Endothelial cell of umbilical vein (primary cell): ENCODE measurements around the gene LIAS. TPM values are rescaled to one million over a fixed set of nuclear protein-coding genes. Genes with fewer than 3 reads are reported as not detected.

Experiments
- BruUV-seq: library from RNA; stranded (reverse); fragments of 400-500 nt; replicated peaks from 2 replicates; lab custom pipeline; 2021; lab: Mats Ljungman, UMichigan
- CTCF ChIA-PET: fragments of 300-600, 350-600 bp; sonication (Branson Sonifier 250); formaldehyde crosslinking; loops from one replicate; lab custom pipeline; 2021; ENCODE audit warnings: antibody characterized with exemption, inconsistent platforms; lab: Charles Lee
- POLR2A ChIA-PET: fragments of 300-600, 350-600 bp; sonication (Branson Sonifier 250); formaldehyde crosslinking; loops from one replicate; lab custom pipeline; 2021; ENCODE audit warnings: antibody characterized with exemption, inconsistent platforms; lab: Charles Lee
- DNase-seq: peaks from one replicate; pipeline ENCODE4 v3.0.0-alpha.2; 2011; ENCODE audit warnings: low read depth, low spot score
- FAIRE-seq: peaks from 2 replicates; lab custom pipeline; 2011; peaks lifted over from hg19 to GRCh38; lab: Jason Lieb, UNC
- H2AFZ ChIP-seq: 2 replicates; pipeline ENCODE4 v1.6.0; 2012; ENCODE audit warnings: low read depth, low read length, control low read depth, inconsistent platforms
- H3K27ac ChIP-seq: 2 replicates; pipeline ENCODE4 v1.5.1; 2011; ENCODE audit warnings: low read depth, mild to moderate bottlenecking, control low read depth, low read length, moderate library complexity; ENCODE audit not compliant: insufficient read depth
- H3K27me3 ChIP-seq, 2 experiments: 2 replicates each; pipeline versions ENCODE4 v1.6.0 to v1.6.1; 2011; ENCODE audit warnings: low read length in 2 of 2, mixed read lengths in 1 of 2; ENCODE audit not compliant: control insufficient read depth in 2 of 2, insufficient read depth in 2 of 2
- H3K36me3 ChIP-seq, 2 experiments: 2 replicates in 1 of 2; 3 replicates in 1 of 2; pipeline ENCODE4 v1.5.1; 2011; ENCODE audit warnings: low read length in 2 of 2, mild to moderate bottlenecking in 1 of 2, moderate library complexity in 1 of 2; ENCODE audit not compliant: control insufficient read depth in 2 of 2, insufficient read depth in 2 of 2; ENCODE audit errors: extremely low read depth in 1 of 2
- H3K4me1 ChIP-seq: 3 replicates; pipeline ENCODE4 v1.5.1; 2011; ENCODE audit warnings: mild to moderate bottlenecking, low read length; ENCODE audit not compliant: control insufficient read depth, insufficient read depth; ENCODE audit errors: extremely low read depth
- H3K4me2 ChIP-seq: 2 replicates; pipeline ENCODE4 v1.6.1; 2011; ENCODE audit warnings: low read length, control low read depth, mixed read lengths; ENCODE audit not compliant: insufficient read depth
- H3K4me3 ChIP-seq, 3 experiments: fragments of 200-600 bp in 1 of 3; sonication (generic), shearing (Covaris generic) in 1 of 3; replicated peaks in 1 of 3; 2 replicates each; pipeline ENCODE4 v1.5.1; 2011 to 2016; ENCODE audit warnings: control low read depth in 3 of 3, low read length in 3 of 3, mild to moderate bottlenecking in 2 of 3, inconsistent platforms in 1 of 3, low read depth in 1 of 3, moderate library complexity in 1 of 3; ENCODE audit not compliant: insufficient read depth in 1 of 3
- H3K79me2 ChIP-seq: 2 replicates; pipeline ENCODE4 v1.6.0; 2012; ENCODE audit warnings: low read length, inconsistent platforms; ENCODE audit not compliant: control insufficient read depth, insufficient read depth
- H3K9ac ChIP-seq: replicated peaks from 2 replicates; pipeline ENCODE3; 2011; ENCODE audit warnings: low read length, control low read depth; ENCODE audit not compliant: insufficient read depth; ENCODE audit errors: extremely low read depth
- H3K9me1 ChIP-seq: replicated peaks from 3 replicates; pipeline ENCODE4 v1.6.0; 2011; ENCODE audit warnings: mild to moderate bottlenecking, low read length; ENCODE audit not compliant: control insufficient read depth, insufficient read depth; ENCODE audit errors: extremely low read depth
- H3K9me3 ChIP-seq: replicated peaks from 2 replicates; pipeline ENCODE4 v1.5.1; 2012; ENCODE audit warnings: low read length, inconsistent platforms; ENCODE audit not compliant: control insufficient read depth, insufficient read depth
- H4K20me1 ChIP-seq: replicated peaks from 2 replicates; pipeline ENCODE3; 2011; ENCODE audit warnings: mild to moderate bottlenecking, low read length; ENCODE audit not compliant: control insufficient read depth, insufficient read depth; ENCODE audit errors: extremely low read depth
- CTCF ChIP-seq, 2 donors: IDR thresholded peaks; 1 replicate in 1 of 2; 2 replicates in 1 of 2; pipeline ENCODE4 v1.5.1; 2011; ENCODE audit warnings: low read length in 2 of 2, mild to moderate bottlenecking in 2 of 2, moderate library complexity in 2 of 2, control low read depth in 1 of 2, inconsistent platforms in 1 of 2, low read depth in 1 of 2; ENCODE audit not compliant: insufficient read depth in 1 of 2; ENCODE audit errors: extremely low read depth in 1 of 2
- EZH2 ChIP-seq: IDR thresholded peaks from 2 replicates; pipeline ENCODE4 v1.6.1; 2012; ENCODE audit warnings: borderline replicate concordance, low read depth, mild to moderate bottlenecking, moderate library complexity, low read length, inconsistent platforms; ENCODE audit not compliant: severe bottlenecking
- FOS ChIP-seq: IDR thresholded peaks from 2 replicates; pipeline ENCODE4 v1.6.1; 2011; ENCODE audit warnings: mild to moderate bottlenecking, low read length, moderate library complexity, borderline replicate concordance; ENCODE audit not compliant: insufficient read depth
- GATA2 ChIP-seq: IDR thresholded peaks from 2 replicates; pipeline ENCODE4 v1.7.0; 2011; ENCODE audit warnings: low read depth, mild to moderate bottlenecking, moderate library complexity, mixed read lengths, low read length; ENCODE audit not compliant: insufficient read length, insufficient read depth
- JUN ChIP-seq: IDR thresholded peaks from 2 replicates; pipeline ENCODE4 v1.6.1; 2011; ENCODE audit warnings: borderline replicate concordance, low read depth; ENCODE audit not compliant: insufficient read length, insufficient read depth
- MAX ChIP-seq: IDR thresholded peaks from 2 replicates; pipeline ENCODE4 v1.6.1; 2011; ENCODE audit not compliant: insufficient read depth, insufficient read length
- MYC ChIP-seq: IDR thresholded peaks from one replicate; pipeline ENCODE4 v1.6.1; 2011; ENCODE audit warnings: mild to moderate bottlenecking, low read depth, low read length
- POLR2A ChIP-seq: IDR thresholded peaks from 2 replicates; pipeline ENCODE4 v1.6.1; 2012; ENCODE audit warnings: low read depth, mild to moderate bottlenecking, control low read depth, low read length
- POLR2AphosphoS5 ChIP-seq: IDR thresholded peaks from 2 replicates; pipeline ENCODE4 v1.6.1; 2012; ENCODE audit warnings: low read depth, mild to moderate bottlenecking, control low read depth, low read length, moderate library complexity; ENCODE audit not compliant: insufficient read depth
- dilution Hi-C: fragments of 300-500 bp; cut with MboI; formaldehyde crosslinking; loops from one replicate; pipeline ENCODE4 v1.15.0; 2019; ENCODE audit warnings: low sequenced_read_pairs; ENCODE audit not compliant: extremely low pct_ligation_motif_present
- intact Hi-C: fragments of 100-400 bp; cut with micrococcal nuclease; formaldehyde crosslinking; loops from one replicate; pipeline ENCODE4 v1.10.0; 2022
- polyA plus RNA-seq, 4 experiments: library from polyadenylated mRNA; depleted of rRNA in 3 of 4; stranded (reverse) in 3 of 4; unstranded in 1 of 4; fragments of >200 nt; gene quantifications; 2 replicates each; pipeline versions ENCODE4 v1.2.1 to v1.2.3, GENCODE V29; 2011 to 2012; ENCODE audit warnings: missing spikeins in 1 of 4
- total RNA-seq: library from RNA; stranded (reverse); gene quantifications from 2 replicates; pipeline ENCODE4 v1.2.3, GENCODE V29; 2021

LIAS gene
- total and polyA plus RNA-seq, 2 donors (not counting 3 experiments of a cell fraction or from before 2014, with no cell fraction given), result 5.5 to 11.3 TPM

- ChIA-PET CTCF (interaction anchor here (0.8 to 1.6 kb wide), 2 partner anchors 186 to 196 kb away, joined by 3 to 5 read pairs; no protein-coding TSS in a partner anchor), POLR2A (no interaction called here)
- DNase-seq (no peak), FAIRE-seq (no peak)
- intact Hi-C loops (no loop called here), dilution Hi-C loops (no loop called here)
- Histone ChIP-seq H3K27ac (no peak overlapping the region), H3K79me2 (no peaks in the 10 kb centered on the region), H3K9ac (no peak overlapping the region), H3K9me3 (no peaks in the 10 kb centered on the region), H4K20me1 (no peaks in the 10 kb centered on the region), H3K36me3 (no peaks in the 10 kb centered on the region), H3K4me2 (no peak overlapping the region), H3K4me3 (no peak overlapping the region), H2AFZ (no peak overlapping the region), H3K4me1 (no peaks in the 10 kb centered on the region), H3K9me1 (no peaks in the 10 kb centered on the region), H3K27me3 (no peaks in the 10 kb centered on the region)
- no TSS peak for BruUV-seq
- TF ChIP-seq GATA2 (no peak), POLR2AphosphoS5 (no peak), CTCF (IDR thresholded peaks at IDR 0.05; ENCODE audit: extremely low read depth in 1 of 2, insufficient read depth in 1 of 2, low read depth in 1 of 2, low read length in 2 of 2) (no peak), MAX (no peak), JUN (no peak), EZH2 (no peak), FOS (no peak), POLR2A (no peak), MYC (no peak)
Observed at GRCh38 chr4:39472396-39472795, 13.5 kb downstream of the LIAS start.
